Ovary (tissue), 3 donors: Measurements from ENCODE around the gene RFPL2.

ENCODE experiments used
- CTCF ChIP-seq, 3 donors: fragments of 450-650 bp in 2 of 3; fragments of 200-600 bp in 1 of 3; IDR thresholded peaks; one replicate each; pipeline versions ENCODE4 v1.5.1 to v1.8.0; 2016 to 2022; ENCODE audit warnings: antibody characterized with exemption in 3 of 3, mild to moderate bottlenecking in 1 of 3
- EP300 ChIP-seq: sonication (generic); formaldehyde crosslinking; IDR thresholded peaks from one replicate; pipeline ENCODE4 v1.6.1; 2017; ENCODE audit warnings: antibody characterized with exemption
- POLR2A ChIP-seq: fragments of 450-650 bp; IDR thresholded peaks from one replicate; pipeline ENCODE4 v1.6.1; 2017; ENCODE audit warnings: antibody characterized with exemption, mild to moderate bottlenecking, moderate library complexity
- donor health status: DM: no; HTN: no; CAD: no.

- TF ChIP-seq CTCF (IDR thresholded peaks at IDR 0.05) (no peak), POLR2A (no peak), EP300 (no peak)
Measured at GRCh38 chr22:32202539-32203180, 2.2 kb downstream of the RFPL2 start.
